ENCODE data around the gene SUSD3. TPM values are rescaled to one million over a fixed set of nuclear protein-coding genes. Genes with fewer than 3 reads are reported as not detected.

SUSD3 gene
- total and polyA plus RNA-seq, 10 of the 15 experiments (the other 5 are each of a cell fraction or from before 2014, with no cell fraction given): 2.5 to 92.0 (median 31.1) TPM

GRCh38 chr9:93076792-93077128, 18.3 kb downstream of the SUSD3 start:
- in situ Hi-C loops (cut with MboI): no loop called here
- TF ChIP-seq PML (IDR thresholded peaks at IDR 0.05; ENCODE audit: low read length) (no peak), KDM1A (IDR thresholded peaks at IDR 0.05; ENCODE audit: borderline replicate concordance) (no peak), CBX3 (IDR thresholded peaks at IDR 0.05; ENCODE audit: borderline replicate concordance, low read depth) (no peak), E4F1 (IDR thresholded peaks at IDR 0.05; ENCODE audit: borderline replicate concordance, partially characterized antibody) (no peak), ATF2 (IDR thresholded peaks at IDR 0.05; ENCODE audit: low read length) (no peak)
- no peaks in the 10 kb centered on the region for H3K4me1 ChIP-seq (ENCODE audit: control insufficient read depth, insufficient read depth, low read length)
- FAIRE-seq: no peak
- SMC1A ChIA-PET (ENCODE audit: uncharacterized antibody, unreplicated experiment): interaction anchor here (0.9 to 1.5 kb wide), 2 partner anchors 9 to 73 kb away, joined by 3 to 4 read pairs; no protein-coding TSS in a partner anchor
- no peak overlapping the region for H3K9ac ChIP-seq (ENCODE audit: control insufficient read depth, insufficient read depth, low read length)
- H3K79me2 ChIP-seq (ENCODE audit: control insufficient read depth, insufficient read depth, low read length): no peaks in the 10 kb centered on the region
- H3K9me3 ChIP-seq (replicated peaks; ENCODE audit: control insufficient read depth, insufficient read depth, low read length): no peaks in the 10 kb centered on the region
- no peak overlapping the region for H2AFZ ChIP-seq (ENCODE audit: control insufficient read depth, low read depth, low read length)
- no TSS peak for BruUV-seq (replicated peaks)
- no peaks in the 10 kb centered on the region for H4K20me1 ChIP-seq (ENCODE audit: control insufficient read depth, insufficient read depth)
- H3K4me2 ChIP-seq (ENCODE audit: control insufficient read depth, insufficient read depth): no peak overlapping the region
- no peaks in the 10 kb centered on the region for H3K27me3 ChIP-seq (replicated peaks in 1 of 2; ENCODE audit: control insufficient read depth in 2 of 2, insufficient read depth in 2 of 2, low read length in 1 of 2)
- intact Hi-C loops (cut with micrococcal nuclease; ENCODE audit: unreplicated experiment): no loop called here
- WGBS (ENCODE audit: insufficient coverage, insufficient replicate concordance, low lambda C conversion rate, missing lambda C conversion rate): 95% methylated on average over 2 of the region's 2 CpGs
- POLR2A ChIA-PET: interaction anchor here (0.7 kb wide), 1 partner anchor 19 kb away, joined by 3 read pairs; no protein-coding TSS in a partner anchor
- RAD21 ChIA-PET (ENCODE audit: unreplicated experiment): no interaction called here
- H3K36me3 ChIP-seq (ENCODE audit: control insufficient read depth in 2 of 2, insufficient read depth in 2 of 2, low read length in 1 of 2): peaks cover 4 to 7% of the 10 kb centered on the region in 2 experiments; a peak in 3 of 4 replicates
- no peak overlapping the region for H3K4me3 ChIP-seq
- H3K27ac ChIP-seq (ENCODE audit: control insufficient read depth, insufficient read depth): no peak overlapping the region
- CTCF ChIA-PET: interaction anchor here (0.5 kb wide), 1 partner anchor 265 kb away, joined by 3 read pairs; no protein-coding TSS in a partner anchor
- DNase-seq (ENCODE audit: low read depth, low spot score): no peak
- no peak for ATAC-seq
